ENCODE results near the gene COL28A1. TPM values are rescaled to one million over a fixed set of nuclear protein-coding genes. Genes with fewer than 3 reads are reported as not detected.

The COL28A1 gene
- total RNA-seq, 1 experiment from 2014 or later = 2.2 TPM

DNA sequence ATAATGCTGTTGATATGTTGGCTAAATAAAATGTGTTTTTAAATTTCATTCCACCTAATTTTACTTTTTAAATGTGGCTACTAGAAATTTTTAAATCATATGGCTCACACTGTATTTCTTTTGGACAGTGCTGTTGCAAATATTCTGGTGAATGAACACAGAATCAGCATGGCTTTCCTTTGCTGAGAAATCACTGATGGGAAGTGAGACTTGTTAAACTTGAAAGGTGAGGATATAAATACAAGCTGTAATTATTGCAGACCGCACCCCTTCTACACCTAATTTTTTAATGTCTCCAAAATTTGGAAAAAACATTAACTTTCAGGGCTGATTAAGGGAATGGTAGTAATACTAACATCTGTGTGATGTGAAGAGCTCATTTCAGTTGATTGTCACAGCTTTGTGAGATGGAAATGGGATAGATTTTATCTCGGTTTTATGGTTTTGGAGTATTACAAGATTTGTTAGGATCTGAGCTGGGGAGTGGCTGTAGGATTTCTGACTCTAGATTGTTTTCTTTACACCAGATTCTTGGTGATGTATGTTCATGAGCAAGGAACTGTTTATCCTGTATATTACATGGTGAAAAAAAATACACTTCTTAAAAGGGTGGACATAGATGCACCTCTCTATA is 32.3 kb upstream of the COL28A1 start:
- Histone ChIP-seq H3F3A (ENCODE audit: insufficient read depth, low read depth) (peaks cover 44% of the 10 kb centered on the region), H3K9me3 (ENCODE audit: insufficient read depth, low read depth) (no peaks in the 10 kb centered on the region), H4K20me1 (ENCODE audit: insufficient read depth) (peaks cover 7% of the 10 kb centered on the region; the same call in 1 of the 2 replicates), H3K79me2 (ENCODE audit: low read depth) (peaks cover 60% of the 10 kb centered on the region), H3K36me3 (ENCODE audit: low read depth) (peaks cover 29% of the 10 kb centered on the region), H2AFZ (no peak overlapping the region), H3K9me2 (ENCODE audit: insufficient read depth) (no peaks in the 10 kb centered on the region), H3K27ac (peak overlapping the region; percentile 97), H3K27me3 (ENCODE audit: insufficient read depth, low read depth) (no peaks in the 10 kb centered on the region), H3K4me1 (replicated peaks; ENCODE audit: insufficient read depth) (peaks cover 56% of the 10 kb centered on the region), H3K4me3 (peak overlapping the region; percentile 92), H3K4me2 (peak overlapping the region; percentile 97)
- ChIA-PET CTCF (interaction anchor here (0.5 to 0.6 kb wide), 2 partner anchors 26 to 164 kb away, joined by 9 to 24 read pairs; no protein-coding TSS in a partner anchor), POLR2A (ENCODE audit: unreplicated experiment) (interaction anchor here (0.5 to 0.7 kb wide), 7 partner anchors 9 to 1889 kb away, joined by 3 to 6 read pairs (median 5); no protein-coding TSS in a partner anchor)
- BruUV-seq (replicated peaks) = TSS peak; percentile 51
- intact Hi-C loops (cut with micrococcal nuclease; ENCODE audit: unreplicated experiment) = loop anchor here (2.0 to 10.0 kb wide), 3 partner anchors 73 to 1053 kb away; partner anchors contain the start of gene UMAD1
- DNase-seq = peak in 1 of 2 experiments; percentile 76
- no peak for TF ChIP-seq EZH2 (IDR thresholded peaks at IDR 0.05; ENCODE audit: low read depth)
- TF ChIP-seq, protein P1, sequence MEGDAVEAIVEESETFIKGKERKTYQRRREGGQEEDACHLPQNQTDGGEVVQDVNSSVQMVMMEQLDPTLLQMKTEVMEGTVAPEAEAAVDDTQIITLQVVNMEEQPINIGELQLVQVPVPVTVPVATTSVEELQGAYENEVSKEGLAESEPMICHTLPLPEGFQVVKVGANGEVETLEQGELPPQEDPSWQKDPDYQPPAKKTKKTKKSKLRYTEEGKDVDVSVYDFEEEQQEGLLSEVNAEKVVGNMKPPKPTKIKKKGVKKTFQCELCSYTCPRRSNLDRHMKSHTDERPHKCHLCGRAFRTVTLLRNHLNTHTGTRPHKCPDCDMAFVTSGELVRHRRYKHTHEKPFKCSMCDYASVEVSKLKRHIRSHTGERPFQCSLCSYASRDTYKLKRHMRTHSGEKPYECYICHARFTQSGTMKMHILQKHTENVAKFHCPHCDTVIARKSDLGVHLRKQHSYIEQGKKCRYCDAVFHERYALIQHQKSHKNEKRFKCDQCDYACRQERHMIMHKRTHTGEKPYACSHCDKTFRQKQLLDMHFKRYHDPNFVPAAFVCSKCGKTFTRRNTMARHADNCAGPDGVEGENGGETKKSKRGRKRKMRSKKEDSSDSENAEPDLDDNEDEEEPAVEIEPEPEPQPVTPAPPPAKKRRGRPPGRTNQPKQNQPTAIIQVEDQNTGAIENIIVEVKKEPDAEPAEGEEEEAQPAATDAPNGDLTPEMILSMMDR (conservative IDR thresholded peaks at IDR 0.05) = no peak

DNA sequence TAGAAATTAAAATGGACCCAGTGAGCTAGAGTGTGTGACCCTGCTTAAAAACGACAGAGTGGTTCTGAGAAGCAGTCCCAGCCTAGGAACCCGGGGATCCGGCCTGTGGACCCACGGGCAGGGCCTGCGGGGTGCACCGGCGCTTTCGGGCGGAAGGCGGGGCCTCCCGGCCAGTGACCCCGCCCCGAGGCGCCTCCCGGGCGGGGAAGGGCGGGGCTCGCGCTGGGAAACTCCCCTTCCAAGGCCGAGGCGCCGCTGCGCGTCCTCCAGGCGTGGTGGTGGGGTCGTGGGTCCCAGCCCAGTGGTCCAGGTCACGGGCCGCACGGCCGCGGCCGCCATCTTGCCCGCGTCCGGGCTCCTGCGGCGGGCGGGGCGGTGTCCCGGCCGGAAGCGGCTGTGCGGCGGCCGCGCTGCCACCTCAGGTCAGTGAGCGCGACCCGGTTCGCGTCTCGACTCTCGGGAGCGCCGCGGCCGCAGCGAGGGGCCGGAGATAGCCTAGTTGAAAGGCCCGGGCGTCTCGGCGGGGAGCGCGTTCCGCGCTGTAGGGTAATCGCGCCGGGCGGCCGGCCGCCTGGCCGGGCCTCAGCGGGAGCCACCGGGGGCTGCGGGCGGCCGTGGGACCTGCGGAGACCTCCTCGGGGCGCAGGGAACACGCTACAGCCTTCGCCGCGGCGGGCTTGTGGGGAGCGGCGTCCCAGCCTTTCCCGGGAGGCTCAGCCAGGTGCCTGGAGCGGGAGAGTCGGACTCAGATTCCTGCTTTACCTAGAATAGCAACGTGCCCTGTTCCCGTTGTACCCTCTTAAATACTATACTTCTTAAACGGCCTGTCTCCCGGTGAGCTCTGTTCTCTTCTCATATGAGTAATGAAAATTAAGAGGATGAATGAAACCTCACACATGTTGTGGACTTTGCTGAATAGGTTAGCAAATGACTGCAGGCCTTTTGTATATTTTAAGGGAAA is 31.3 kb upstream of the COL28A1 start, which contains the start of gene MIOS:
TSS of gene MIOS (plus strand) at position 234 of the 961 bp plus-strand sequence. CDS start 5,592 bp downstream, outside the sequence.
- Histone ChIP-seq H3K4me2 (peak within 1 kb of the TSS; percentile 97), H3K4me3 (peak within 1 kb of the TSS; percentile 92), H3F3A (ENCODE audit: insufficient read depth, low read depth) (peaks cover 48% of the 10 kb centered on the region), H3K27ac (peak within 1 kb of the TSS; percentile 97), H3K36me3 (ENCODE audit: low read depth) (peaks cover 21% of the 10 kb centered on the region), H3K79me2 (ENCODE audit: low read depth) (peaks cover 49% of the 10 kb centered on the region), H3K9me2 (ENCODE audit: insufficient read depth) (no peaks in the 10 kb centered on the region), H3K9me3 (ENCODE audit: insufficient read depth, low read depth) (no peaks in the 10 kb centered on the region), H4K20me1 (ENCODE audit: insufficient read depth) (peaks cover 7% of the 10 kb centered on the region; the same call in 1 of the 2 replicates), H2AFZ (peak within 1 kb of the TSS; percentile 85), H3K4me1 (replicated peaks; ENCODE audit: insufficient read depth) (peaks cover 64% of the 10 kb centered on the region), H3K27me3 (ENCODE audit: insufficient read depth, low read depth) (no peaks in the 10 kb centered on the region)
- CTCF ChIA-PET = interaction anchor here (0.5 kb wide), 1 partner anchor 165 kb away, joined by 24 read pairs; no protein-coding TSS in a partner anchor
- BruUV-seq (replicated peaks) = no TSS peak
- POLR2A ChIA-PET (ENCODE audit: unreplicated experiment) = interaction anchor here (0.7 kb wide), 1 partner anchor 383 kb away, joined by 3 read pairs; no protein-coding TSS in a partner anchor
- peak; percentile 67 to 91 for DNase-seq
- intact Hi-C loops (cut with micrococcal nuclease; ENCODE audit: unreplicated experiment) = loop anchor here (1.0 to 10.0 kb wide), 5 partner anchors 74 to 1052 kb away; partner anchors contain the start of genes C1GALT1 and UMAD1
- TF ChIP-seq, protein P1 (conservative IDR thresholded peaks at IDR 0.05) = no peak
- TF ChIP-seq EZH2 (IDR thresholded peaks at IDR 0.05; ENCODE audit: low read depth) = no peak
